Measurements from ENCODE around the gene SERPINB10.

SERPINB10 gene

DNA sequence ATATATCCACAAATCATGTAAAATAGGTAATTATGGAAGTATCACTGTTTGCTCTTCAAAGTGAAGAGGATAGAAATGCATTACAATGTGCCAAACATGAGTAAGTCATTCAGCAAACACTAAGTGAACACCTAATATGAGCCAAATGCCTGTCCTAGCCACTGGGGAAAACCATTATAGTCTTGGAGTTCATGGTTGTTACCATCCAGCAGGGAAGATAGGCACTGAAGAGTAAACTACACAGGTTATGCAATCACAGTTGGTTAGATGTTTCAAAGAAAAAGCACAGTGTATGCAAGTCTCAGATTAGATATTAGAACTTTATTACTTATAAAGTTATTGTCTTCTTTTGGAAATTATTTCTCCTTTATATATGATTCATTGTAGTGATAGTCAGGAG, 24.1 kb upstream of the SERPINB10 start:
- Mint-ChIP-seq H3K36me3 (no peaks in the 10 kb centered on the region), H3K27me3 (peaks cover 9% of the 10 kb centered on the region), H3K4me3 (no peak overlapping the region), H3K9me3 (ENCODE audit: low read depth) (no peaks in the 10 kb centered on the region), H3K27ac (no peak overlapping the region), H3K4me1 (ENCODE audit: low read depth) (peaks cover 3% of the 10 kb centered on the region)

DNA sequence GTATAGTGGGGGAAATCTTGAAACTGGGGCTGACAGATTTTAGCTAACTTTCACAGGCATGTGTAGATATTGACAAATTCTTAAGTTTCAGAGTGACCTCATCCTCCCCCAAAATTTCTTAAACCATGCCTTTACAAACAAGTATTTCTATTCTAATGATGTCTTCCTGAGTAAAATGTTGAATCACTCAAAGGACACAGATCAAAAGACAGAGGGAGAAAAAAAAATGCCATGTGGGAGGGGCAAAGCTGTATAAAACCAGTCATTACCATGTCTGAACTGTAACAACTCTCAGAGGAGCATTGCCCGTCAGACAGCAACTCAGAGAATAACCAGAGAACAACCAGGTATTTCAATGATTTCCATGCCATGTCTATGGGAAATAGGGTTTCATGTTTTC, 20.3 kb upstream of the SERPINB10 start, which contains the start of gene SERPINB2:
Gene SERPINB2, plus strand, starts transcription at position 282 of the 400 bp plus-strand sequence. CDS start 3,740 bp downstream, outside the sequence.
- H3K27me3 Mint-ChIP-seq, result peaks cover 14% of the 10 kb centered on the region
- no peaks in the 10 kb centered on the region for H3K36me3 Mint-ChIP-seq
- no peak within 1 kb of the TSS for H3K4me3 Mint-ChIP-seq
- H3K27ac Mint-ChIP-seq, result no peak within 1 kb of the TSS
- no peaks in the 10 kb centered on the region for H3K9me3 Mint-ChIP-seq (ENCODE audit: low read depth)
- H3K4me1 Mint-ChIP-seq (ENCODE audit: low read depth), result peaks cover 3% of the 10 kb centered on the region

DNA sequence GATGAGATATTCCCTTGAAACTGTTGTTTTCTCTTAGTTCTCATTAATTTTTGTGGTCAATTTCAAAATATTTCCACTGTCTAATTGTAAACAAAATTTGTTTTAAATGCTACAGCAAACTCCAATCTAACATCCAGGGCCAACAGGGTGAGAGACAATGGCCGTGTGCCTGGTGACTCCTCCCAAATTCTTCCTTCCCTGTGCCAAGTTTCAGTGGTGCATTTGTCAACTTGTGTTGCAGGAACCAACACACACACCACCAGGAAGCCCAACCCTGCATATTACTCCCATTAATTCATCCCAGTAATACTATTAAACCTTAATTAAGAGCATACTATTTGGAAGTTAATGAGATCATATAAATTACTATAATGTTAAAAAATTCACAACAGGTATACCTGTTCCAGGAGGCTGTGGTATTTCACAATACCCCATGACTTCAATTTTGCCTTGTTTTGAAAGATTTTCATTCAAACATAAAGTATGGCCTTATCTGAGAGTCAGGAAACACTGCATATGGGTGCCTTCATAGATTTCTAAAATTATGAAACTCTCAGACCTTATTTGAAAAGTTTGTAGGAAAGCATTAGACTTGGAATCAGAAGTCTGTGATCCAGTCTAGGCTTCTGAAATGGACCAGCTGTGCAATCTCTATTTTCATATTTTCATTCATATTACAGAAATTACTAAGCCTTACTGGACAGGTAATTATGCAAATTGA, 19.1 kb upstream of the SERPINB10 start:
- Mint-ChIP-seq H3K4me1 (ENCODE audit: low read depth) (peaks cover 3% of the 10 kb centered on the region), H3K9me3 (ENCODE audit: low read depth) (no peaks in the 10 kb centered on the region), H3K27ac (no peak overlapping the region), H3K27me3 (peaks cover 14% of the 10 kb centered on the region), H3K36me3 (no peaks in the 10 kb centered on the region), H3K4me3 (no peak overlapping the region)

DNA sequence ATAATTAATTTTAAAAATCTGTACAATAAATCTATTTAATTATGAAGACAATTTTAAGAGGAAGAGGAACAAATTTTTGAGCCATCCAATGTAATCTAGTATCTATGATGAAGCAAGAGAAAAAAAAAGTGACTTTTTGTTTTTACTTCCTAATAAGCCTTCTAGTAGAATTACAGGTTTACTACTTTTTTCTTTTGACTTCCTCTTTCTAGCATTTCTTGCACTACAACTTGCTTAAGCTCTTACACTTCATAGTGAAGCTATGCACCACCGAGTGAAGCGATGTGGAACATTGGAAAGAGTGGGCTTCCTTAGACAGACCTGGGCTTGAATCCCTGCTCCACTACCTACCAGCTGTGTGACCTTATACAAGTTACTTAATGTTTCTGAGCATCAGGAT, 18.1 kb upstream of the SERPINB10 start:
- H3K36me3 Mint-ChIP-seq, result no peaks in the 10 kb centered on the region
- H3K9me3 Mint-ChIP-seq (ENCODE audit: low read depth), result no peaks in the 10 kb centered on the region
- no peak overlapping the region for H3K4me3 Mint-ChIP-seq
- H3K27me3 Mint-ChIP-seq, result peaks cover 12% of the 10 kb centered on the region
- H3K27ac Mint-ChIP-seq, result no peak overlapping the region
- H3K4me1 Mint-ChIP-seq (ENCODE audit: low read depth), result peaks cover 3% of the 10 kb centered on the region

DNA sequence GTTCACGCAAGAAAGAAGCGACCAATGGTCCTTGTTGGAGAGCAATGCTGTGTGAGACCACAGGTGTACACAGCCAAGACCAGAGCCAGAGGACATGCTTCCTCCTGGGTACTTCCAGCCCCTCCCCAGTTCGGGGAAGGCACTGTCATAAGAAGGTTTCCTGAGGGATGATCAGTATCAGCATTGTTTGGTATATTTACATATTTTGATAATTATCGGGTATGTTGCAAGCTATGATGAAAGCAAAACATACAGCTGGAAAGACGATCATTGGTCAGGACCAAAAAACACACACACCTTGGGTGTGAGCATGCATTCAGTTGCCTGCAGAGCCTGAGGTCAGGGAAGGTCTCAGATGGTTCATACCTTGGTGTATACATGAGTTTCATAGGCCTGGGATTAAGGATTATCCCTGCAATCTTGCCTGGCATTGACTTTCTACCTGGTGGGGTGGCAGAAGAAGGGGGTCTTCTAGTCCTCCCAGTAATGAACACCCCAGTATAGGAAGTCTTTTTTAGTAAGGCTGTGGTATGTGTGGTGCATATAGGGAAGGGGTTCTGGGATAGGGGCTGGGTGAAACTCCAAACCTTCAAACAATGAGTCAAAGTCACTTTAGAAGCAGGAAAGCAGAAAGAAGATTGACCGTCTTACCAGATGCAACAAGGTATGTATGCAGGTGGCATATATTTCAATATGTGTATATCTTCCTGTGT, 17.4 kb upstream of the SERPINB10 start:
- no peak overlapping the region for H3K27ac Mint-ChIP-seq
- no peak overlapping the region for H3K4me3 Mint-ChIP-seq
- H3K9me3 Mint-ChIP-seq (ENCODE audit: low read depth), result no peaks in the 10 kb centered on the region
- H3K4me1 Mint-ChIP-seq (ENCODE audit: low read depth), result peaks cover 3% of the 10 kb centered on the region
- H3K27me3 Mint-ChIP-seq, result peaks cover 11% of the 10 kb centered on the region
- no peaks in the 10 kb centered on the region for H3K36me3 Mint-ChIP-seq

DNA sequence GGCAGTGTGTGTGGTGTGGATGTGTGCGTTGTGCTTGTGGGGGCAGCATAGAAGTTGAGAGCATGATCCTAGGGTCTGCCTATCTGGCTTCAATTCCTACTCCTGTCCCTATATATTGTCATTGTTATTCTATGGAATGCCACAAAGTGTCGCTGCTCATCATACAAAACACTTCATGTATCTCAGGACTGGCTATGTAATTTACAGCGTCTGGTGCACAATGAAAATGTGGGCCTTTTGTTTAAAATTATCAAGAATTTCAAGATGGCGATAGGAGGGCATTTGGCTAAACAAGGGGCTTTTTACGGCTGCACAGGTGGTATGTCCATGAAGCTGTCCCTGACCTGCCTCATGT, 16.8 kb upstream of the SERPINB10 start:
- Mint-ChIP-seq H3K27ac (no peak overlapping the region), H3K9me3 (ENCODE audit: low read depth) (no peaks in the 10 kb centered on the region), H3K4me3 (no peak overlapping the region), H3K27me3 (peaks cover 10% of the 10 kb centered on the region), H3K4me1 (ENCODE audit: low read depth) (peaks cover 3% of the 10 kb centered on the region), H3K36me3 (no peaks in the 10 kb centered on the region)

DNA sequence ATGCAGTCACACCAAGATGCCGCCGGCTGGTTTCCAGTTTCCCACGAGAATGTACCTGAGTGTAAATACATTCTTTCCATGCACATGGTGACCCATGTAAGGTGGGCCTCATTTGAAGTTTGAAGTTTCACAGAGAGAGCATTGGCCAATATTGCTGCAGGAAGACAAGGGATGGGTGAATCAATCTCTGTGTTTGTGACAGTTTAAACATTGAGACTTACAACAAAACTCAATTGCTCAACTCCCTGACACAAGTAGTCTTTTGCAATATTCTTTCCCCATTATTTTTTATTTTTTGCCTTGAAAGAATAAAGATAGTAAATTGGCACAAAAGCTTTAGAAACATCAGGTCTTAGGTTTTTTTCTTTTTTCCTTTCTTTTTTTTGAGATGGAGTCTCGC, 15.2 kb upstream of the SERPINB10 start:
- H3K4me1 Mint-ChIP-seq (ENCODE audit: low read depth), result peaks cover 1% of the 10 kb centered on the region
- H3K9me3 Mint-ChIP-seq (ENCODE audit: low read depth), result no peaks in the 10 kb centered on the region
- H3K27me3 Mint-ChIP-seq, result peaks cover 6% of the 10 kb centered on the region
- H3K36me3 Mint-ChIP-seq, result no peaks in the 10 kb centered on the region
- H3K4me3 Mint-ChIP-seq, result no peak overlapping the region
- no peak overlapping the region for H3K27ac Mint-ChIP-seq

DNA sequence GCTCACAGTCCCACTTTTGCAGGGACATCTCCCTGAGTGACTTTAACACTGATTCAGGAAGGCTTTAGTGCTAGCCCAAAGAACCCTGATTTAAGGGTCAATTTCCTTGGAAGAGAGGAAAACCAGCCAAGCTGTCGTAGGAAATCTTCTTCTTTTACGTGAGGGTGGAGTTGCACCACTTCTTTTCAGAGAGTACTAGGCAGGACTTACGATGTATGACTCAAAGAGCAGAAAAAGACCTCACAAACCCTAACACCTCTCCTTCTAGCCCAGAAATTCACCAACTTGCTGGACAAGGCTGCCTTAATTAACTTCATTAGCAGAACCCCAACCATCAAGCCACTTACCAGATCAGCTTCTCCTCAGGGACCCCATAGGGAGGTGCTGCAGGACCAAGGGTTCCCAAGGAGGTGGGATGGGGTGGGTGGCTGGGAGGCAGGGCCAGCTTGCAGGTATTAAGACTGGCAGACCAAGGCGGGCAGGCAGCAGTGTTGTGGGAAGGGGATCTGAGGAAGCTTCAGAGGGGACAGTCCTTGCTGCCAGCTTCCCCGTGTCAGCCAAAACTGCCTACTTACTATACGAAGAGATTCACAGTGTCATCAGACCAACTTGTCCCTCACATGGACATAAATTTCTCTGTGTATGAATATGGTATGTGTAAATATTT, 13.5 kb upstream of the SERPINB10 start:
- Mint-ChIP-seq H3K36me3 (no peaks in the 10 kb centered on the region), H3K27ac (no peak overlapping the region), H3K27me3 (peaks cover 10% of the 10 kb centered on the region), H3K9me3 (ENCODE audit: low read depth) (no peaks in the 10 kb centered on the region), H3K4me1 (ENCODE audit: low read depth) (no peaks in the 10 kb centered on the region), H3K4me3 (no peak overlapping the region)

DNA sequence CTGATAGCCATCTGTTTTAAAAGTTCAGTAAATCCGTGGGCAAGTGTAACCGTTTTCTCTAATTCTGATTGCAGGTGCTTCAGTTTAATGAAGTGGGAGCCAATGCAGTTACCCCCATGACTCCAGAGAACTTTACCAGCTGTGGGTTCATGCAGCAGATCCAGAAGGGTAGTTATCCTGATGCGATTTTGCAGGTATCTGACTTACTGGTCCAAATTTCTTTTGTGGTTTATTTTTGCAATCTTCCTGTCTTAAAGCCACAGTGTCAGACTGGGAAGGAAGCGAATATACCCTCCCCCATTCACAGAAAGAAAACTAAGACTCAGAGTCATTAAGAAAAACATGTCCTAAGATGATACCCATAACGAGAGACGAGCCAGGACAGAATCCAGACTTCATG, 12.6 kb upstream of the SERPINB10 start:
- Mint-ChIP-seq H3K27me3 (peaks cover 7% of the 10 kb centered on the region), H3K4me1 (ENCODE audit: low read depth) (no peaks in the 10 kb centered on the region), H3K36me3 (no peaks in the 10 kb centered on the region), H3K4me3 (no peak overlapping the region), H3K27ac (no peak overlapping the region), H3K9me3 (ENCODE audit: low read depth) (no peaks in the 10 kb centered on the region)

DNA sequence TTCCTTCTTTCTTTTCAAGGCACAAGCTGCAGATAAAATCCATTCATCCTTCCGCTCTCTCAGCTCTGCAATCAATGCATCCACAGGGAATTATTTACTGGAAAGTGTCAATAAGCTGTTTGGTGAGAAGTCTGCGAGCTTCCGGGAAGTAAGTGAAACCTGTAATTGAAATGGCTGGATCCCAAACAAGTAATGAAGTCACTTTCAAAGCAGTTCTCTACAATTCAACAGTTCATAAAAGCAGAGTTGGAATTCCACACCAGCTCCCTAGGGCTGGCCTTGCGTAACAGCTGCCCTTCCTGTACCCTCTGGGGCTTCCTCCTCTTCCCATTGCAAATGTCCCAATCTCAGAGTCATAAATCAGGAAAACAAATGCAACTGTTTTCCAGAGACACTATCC, 10.7 kb upstream of the SERPINB10 start:
- H3K4me1 Mint-ChIP-seq (ENCODE audit: low read depth), result no peaks in the 10 kb centered on the region
- peaks cover 6% of the 10 kb centered on the region for H3K27me3 Mint-ChIP-seq
- H3K36me3 Mint-ChIP-seq, result no peaks in the 10 kb centered on the region
- no peak overlapping the region for H3K4me3 Mint-ChIP-seq
- H3K27ac Mint-ChIP-seq, result no peak overlapping the region
- no peaks in the 10 kb centered on the region for H3K9me3 Mint-ChIP-seq (ENCODE audit: low read depth)

DNA sequence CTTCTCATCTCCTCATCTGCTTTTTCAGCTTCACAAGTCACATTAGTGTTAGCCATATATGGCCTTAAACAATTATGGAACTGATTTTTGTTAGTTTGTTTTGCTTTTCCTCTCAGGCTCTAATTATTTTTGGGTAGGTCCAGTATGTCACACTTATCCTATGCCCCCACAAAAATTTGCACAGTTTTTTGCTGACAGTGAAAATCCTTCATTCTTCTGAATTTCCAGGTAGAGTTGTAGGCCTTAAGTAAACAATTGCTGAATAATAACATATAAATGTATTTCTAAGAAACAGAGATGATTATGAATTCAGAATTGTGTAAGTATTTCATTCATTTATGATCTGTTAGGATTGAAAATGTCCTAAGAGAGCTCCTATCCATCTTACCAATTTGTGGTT, 8.6 kb upstream of the SERPINB10 start:
- Mint-ChIP-seq H3K4me3 (no peak overlapping the region), H3K27ac (no peak overlapping the region), H3K9me3 (ENCODE audit: low read depth) (no peaks in the 10 kb centered on the region), H3K36me3 (no peaks in the 10 kb centered on the region), H3K4me1 (ENCODE audit: low read depth) (no peaks in the 10 kb centered on the region), H3K27me3 (peaks cover 8% of the 10 kb centered on the region)

DNA sequence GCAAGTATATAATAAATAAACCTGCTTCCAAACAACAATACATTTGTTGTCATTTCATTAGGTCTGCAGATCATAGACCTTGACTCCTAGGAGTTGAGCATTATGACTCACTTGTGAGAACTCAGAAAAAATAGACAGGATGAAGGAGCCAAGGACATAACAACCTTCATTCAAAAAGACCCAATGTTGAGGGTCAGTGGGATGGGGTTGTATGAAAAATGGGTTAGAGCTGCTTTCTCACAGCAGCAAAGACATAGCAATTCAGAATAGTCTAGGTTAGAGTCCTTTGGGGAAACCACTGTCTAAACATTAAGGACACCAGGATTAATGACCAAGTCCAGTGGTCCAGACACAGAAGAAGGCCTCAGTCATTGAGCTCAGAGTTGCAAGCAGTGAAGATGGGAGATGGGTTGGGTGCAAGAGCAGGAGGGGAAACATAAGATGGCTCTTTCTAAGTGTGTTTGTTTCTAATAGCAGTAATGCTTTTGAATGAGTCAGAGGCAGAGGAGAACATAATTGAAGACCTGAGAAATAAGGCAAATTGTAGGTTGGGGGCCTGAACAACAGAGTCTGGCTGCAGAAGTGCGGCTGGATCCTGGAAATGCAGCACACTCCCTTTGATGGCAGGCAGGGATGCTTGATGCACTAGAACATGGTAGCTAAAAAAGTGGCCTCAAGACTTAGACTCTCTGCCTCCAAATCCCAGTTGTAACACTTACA, 3.7 kb upstream of the SERPINB10 start:
- H3K27me3 Mint-ChIP-seq, result peaks cover 5% of the 10 kb centered on the region
- H3K36me3 Mint-ChIP-seq, result no peaks in the 10 kb centered on the region
- no peaks in the 10 kb centered on the region for H3K9me3 Mint-ChIP-seq (ENCODE audit: low read depth)
- no peak overlapping the region for H3K27ac Mint-ChIP-seq
- no peaks in the 10 kb centered on the region for H3K4me1 Mint-ChIP-seq (ENCODE audit: low read depth)
- H3K4me3 Mint-ChIP-seq, result no peak overlapping the region

DNA sequence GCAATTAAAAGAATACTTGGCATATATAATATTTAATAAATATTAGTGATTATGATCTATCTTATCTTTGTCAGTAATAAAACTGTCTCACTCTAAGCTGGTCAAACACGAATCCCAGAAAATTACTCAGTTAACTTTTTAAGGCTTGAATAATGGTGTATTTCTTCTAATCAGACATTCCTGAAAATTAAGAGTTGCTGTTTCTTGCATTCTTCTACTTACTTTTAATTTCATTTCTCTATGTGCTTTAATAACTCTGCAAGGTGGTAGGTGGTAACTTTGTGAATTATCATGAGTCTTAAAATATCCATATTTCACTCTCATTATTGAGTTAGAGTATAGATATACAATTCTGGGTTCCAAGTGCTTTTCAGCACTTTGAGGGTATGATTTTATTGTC, 3.1 kb upstream of the SERPINB10 start:
- Mint-ChIP-seq H3K4me1 (ENCODE audit: low read depth) (no peaks in the 10 kb centered on the region), H3K27me3 (peaks cover 5% of the 10 kb centered on the region), H3K4me3 (no peak overlapping the region), H3K36me3 (no peaks in the 10 kb centered on the region), H3K9me3 (ENCODE audit: low read depth) (no peaks in the 10 kb centered on the region), H3K27ac (no peak overlapping the region)

DNA sequence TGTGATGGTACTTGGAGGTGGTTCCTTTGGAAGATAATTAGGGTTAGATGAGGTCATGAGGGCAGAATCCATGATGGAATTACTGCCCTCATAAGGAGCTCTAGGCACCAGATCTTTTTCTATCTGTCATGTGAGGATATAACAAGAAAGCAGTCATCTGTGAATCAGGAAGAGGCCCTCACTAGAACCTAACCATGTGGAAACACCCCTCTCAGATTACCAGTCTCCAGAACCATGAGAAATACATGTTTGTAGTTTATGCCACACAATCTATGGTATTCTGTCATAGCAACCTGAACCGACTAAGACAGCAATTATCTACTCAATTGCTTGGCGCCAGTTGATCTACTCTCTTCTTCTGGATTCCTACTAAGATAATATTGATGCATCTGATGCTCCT, 2.4 kb upstream of the SERPINB10 start:
- Mint-ChIP-seq H3K4me1 (ENCODE audit: low read depth) (no peaks in the 10 kb centered on the region), H3K27ac (no peak overlapping the region), H3K4me3 (no peak overlapping the region), H3K9me3 (ENCODE audit: low read depth) (no peaks in the 10 kb centered on the region), H3K27me3 (peaks cover 5% of the 10 kb centered on the region), H3K36me3 (no peaks in the 10 kb centered on the region)

DNA sequence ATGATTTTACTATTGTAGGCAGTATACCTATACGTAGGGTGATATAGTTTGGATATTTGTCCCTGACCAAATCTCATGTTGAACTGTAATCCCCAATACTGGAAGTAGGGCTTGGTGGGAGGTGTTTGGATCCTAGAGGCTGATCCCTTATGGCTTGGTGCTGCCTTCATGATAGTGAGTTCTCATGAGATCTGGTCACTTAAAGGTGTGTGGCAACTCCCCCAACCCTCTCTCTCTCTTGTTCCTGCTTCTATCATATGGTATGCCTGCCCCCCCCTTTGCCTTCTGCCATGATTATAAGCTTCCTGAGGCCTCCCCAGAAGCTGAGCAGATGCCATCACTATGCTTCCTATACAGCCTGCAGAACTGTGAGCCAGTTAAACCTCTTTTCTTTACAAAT, 1.7 kb upstream of the SERPINB10 start:
- no peaks in the 10 kb centered on the region for H3K36me3 Mint-ChIP-seq
- no peaks in the 10 kb centered on the region for H3K4me1 Mint-ChIP-seq (ENCODE audit: low read depth)
- no peaks in the 10 kb centered on the region for H3K9me3 Mint-ChIP-seq (ENCODE audit: low read depth)
- no peak overlapping the region for H3K4me3 Mint-ChIP-seq
- peaks cover 4% of the 10 kb centered on the region for H3K27me3 Mint-ChIP-seq
- no peak overlapping the region for H3K27ac Mint-ChIP-seq
